ENCODE results near the gene CLIC6.

DNA sequence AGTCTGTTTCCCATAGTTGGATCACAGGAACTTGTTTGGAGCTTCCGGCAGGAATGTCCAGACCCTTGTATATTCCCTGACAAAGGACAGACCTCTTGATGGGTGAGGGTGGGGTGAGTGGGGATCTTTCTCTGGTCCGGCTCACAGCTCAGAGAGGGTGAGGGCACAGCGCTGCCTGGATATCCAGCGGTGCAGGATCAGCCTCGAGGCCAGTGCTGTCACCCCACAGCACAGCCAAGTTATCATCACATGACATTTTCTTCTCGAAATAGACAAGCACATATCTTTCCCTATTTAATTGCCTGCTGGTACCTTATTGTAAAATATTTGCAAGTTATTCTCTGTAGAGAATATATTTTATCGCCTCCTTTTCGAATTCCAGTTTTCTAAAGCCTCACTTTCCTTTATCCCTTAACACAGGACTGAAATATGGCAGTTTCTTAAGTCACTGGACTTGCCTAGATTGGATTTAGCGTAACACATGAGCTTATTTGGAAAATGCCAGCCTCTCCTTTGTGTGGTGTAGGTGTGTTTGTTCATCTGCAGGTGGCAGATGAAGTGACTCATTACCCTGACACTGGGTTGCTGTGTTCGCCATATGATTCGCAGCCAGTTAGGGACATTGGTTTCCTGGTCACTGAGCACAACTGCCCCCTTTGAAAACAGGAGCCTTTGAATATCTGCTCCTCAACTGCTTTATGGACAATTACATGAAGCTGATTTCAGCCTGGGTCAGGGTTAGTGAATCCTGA, 21.4 kb downstream of the CLIC6 start:
- TF ChIP-seq, protein P1, sequence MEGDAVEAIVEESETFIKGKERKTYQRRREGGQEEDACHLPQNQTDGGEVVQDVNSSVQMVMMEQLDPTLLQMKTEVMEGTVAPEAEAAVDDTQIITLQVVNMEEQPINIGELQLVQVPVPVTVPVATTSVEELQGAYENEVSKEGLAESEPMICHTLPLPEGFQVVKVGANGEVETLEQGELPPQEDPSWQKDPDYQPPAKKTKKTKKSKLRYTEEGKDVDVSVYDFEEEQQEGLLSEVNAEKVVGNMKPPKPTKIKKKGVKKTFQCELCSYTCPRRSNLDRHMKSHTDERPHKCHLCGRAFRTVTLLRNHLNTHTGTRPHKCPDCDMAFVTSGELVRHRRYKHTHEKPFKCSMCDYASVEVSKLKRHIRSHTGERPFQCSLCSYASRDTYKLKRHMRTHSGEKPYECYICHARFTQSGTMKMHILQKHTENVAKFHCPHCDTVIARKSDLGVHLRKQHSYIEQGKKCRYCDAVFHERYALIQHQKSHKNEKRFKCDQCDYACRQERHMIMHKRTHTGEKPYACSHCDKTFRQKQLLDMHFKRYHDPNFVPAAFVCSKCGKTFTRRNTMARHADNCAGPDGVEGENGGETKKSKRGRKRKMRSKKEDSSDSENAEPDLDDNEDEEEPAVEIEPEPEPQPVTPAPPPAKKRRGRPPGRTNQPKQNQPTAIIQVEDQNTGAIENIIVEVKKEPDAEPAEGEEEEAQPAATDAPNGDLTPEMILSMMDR (conservative IDR thresholded peaks at IDR 0.05; ENCODE audit: low read length), result no peak
- no peak for TF ChIP-seq EZH2phosphoT487 (IDR thresholded peaks at IDR 0.05; ENCODE audit: borderline replicate concordance, low read depth, low read length)

Measured in OCI-LY7 (cell line).